K562 (cell line): ENCODE data around the gene ANTKMT. TPM values are rescaled to one million over a fixed set of nuclear protein-coding genes. Genes with fewer than 3 reads are reported as not detected.

Source experiments
- AFF1 ChIP-seq, 2 experiments: fragments of 450-650 bp; IDR thresholded peaks; 2 replicates each; pipeline ENCODE4 v1.6.1; 2018; ENCODE audit warnings: mild to moderate bottlenecking in 2 of 2, low read depth in 1 of 2; ENCODE audit not compliant: partially characterized antibody in 2 of 2
- ETS1 ChIP-seq: conservative IDR thresholded peaks from 2 replicates; pipeline ENCODE4 v1.6.1; 2011; ENCODE audit warnings: low read depth, mild to moderate bottlenecking, low read length; ENCODE audit not compliant: control insufficient read depth
- MED1 ChIP-seq: sonication (generic); formaldehyde crosslinking; IDR thresholded peaks from 2 replicates; pipeline ENCODE4 v1.8.1; 2023; ENCODE audit warnings: missing genetic modification reagents, borderline replicate concordance
- MTA1 ChIP-seq: fragments of 450-650 bp; IDR thresholded peaks from 2 replicates; pipeline ENCODE4 v1.6.1; 2017; ENCODE audit warnings: borderline replicate concordance
- NFXL1 ChIP-seq: fragments of 450-650 bp; formaldehyde crosslinking; IDR thresholded peaks from 2 replicates; pipeline ENCODE4 v1.4.0; 2021; ENCODE audit warnings: mild to moderate bottlenecking
- PREB ChIP-seq: sonication (generic); formaldehyde crosslinking; IDR thresholded peaks from 2 replicates; pipeline ENCODE4 v1.8.1; 2023; ENCODE audit warnings: mild to moderate bottlenecking, missing genetic modification reagents
- PTRF ChIP-seq: fragments of 450-650 bp; IDR thresholded peaks from 2 replicates; pipeline ENCODE4 v1.6.1; 2016; ENCODE audit warnings: mild to moderate bottlenecking, missing genetic modification characterization, missing compliant biosample characterization
- RBBP5 ChIP-seq: fragments of 200-600 bp; sonication (generic); IDR thresholded peaks from 2 replicates; pipeline ENCODE4 v1.6.1; 2012; ENCODE audit warnings: borderline replicate concordance, mild to moderate bottlenecking, low read length, control low read depth, inconsistent platforms; ENCODE audit not compliant: insufficient read depth, poor library complexity, severe bottlenecking
- SMAD4 ChIP-seq: fragments of 250-450 bp; sonication (Bioruptor Pico); conservative IDR thresholded peaks from 2 replicates; pipeline ENCODE4 v1.8.0; 2021; ENCODE audit warnings: inconsistent platforms, mild to moderate bottlenecking, moderate library complexity
- SMARCB1 ChIP-seq: IDR thresholded peaks from 2 replicates; pipeline ENCODE4 v1.6.1; 2011; ENCODE audit warnings: improper control_type of control experiment, low read depth; ENCODE audit not compliant: insufficient read length
- STAT5B ChIP-seq: fragments of 250-450 bp; sonication (Bioruptor Pico); IDR thresholded peaks from 2 replicates; pipeline ENCODE4 v1.8.0; 2021; ENCODE audit warnings: mild to moderate bottlenecking, inconsistent platforms
- TBL1XR1 ChIP-seq, 2 experiments: IDR thresholded peaks; 2 replicates each; pipeline ENCODE4 v1.6.1; 2012; ENCODE audit warnings: improper control_type of control experiment in 2 of 2, low read length in 2 of 2, mild to moderate bottlenecking in 1 of 2
- ZBTB26 ChIP-seq: fragments of 450-650 bp; formaldehyde crosslinking; IDR thresholded peaks from 2 replicates; pipeline ENCODE4 v1.4.0; 2022; ENCODE audit warnings: missing genetic modification characterization
- ZNF217 ChIP-seq: sonication (generic); formaldehyde crosslinking; IDR thresholded peaks from 2 replicates; pipeline ENCODE4 v1.8.0; 2022; ENCODE audit warnings: mild to moderate bottlenecking, missing genetic modification reagents
- polyA plus RNA-seq, 8 experiments: library from polyadenylated mRNA; depleted of rRNA in 4 of 8; stranded (reverse) in 5 of 8; unstranded in 3 of 8; fragments of >200 nt; fragmentation: Nextera tagmentation in 2 of 8; fragmentation: Illumina TruSeq in 1 of 8; extraction: Ambion mirVana in 2 of 8; extraction: Trizol in 1 of 8; gene quantifications; 2 replicates each; pipeline versions ENCODE4 v1.2.1 to v1.2.3, GENCODE V29; 2011 to 2014; ENCODE audit warnings: inconsistent platforms in 1 of 8, missing spikeins in 1 of 8
- total RNA-seq, 7 experiments: library from RNA; depleted of rRNA in 6 of 7; stranded (reverse); fragments of >200 nt in 6 of 7; fragmentation: Illumina TruSeq in 2 of 7; extraction: Trizol in 2 of 7; gene quantifications; 2 replicates each; pipeline versions ENCODE4 v1.2.1 to v1.2.3, GENCODE V29; 2011 to 2021; ENCODE audit warnings: low replicate concordance in 1 of 7
- TF ChIP-seq, protein P1 (sequence below): fragments of 250-450 bp; sonication (Bioruptor Pico); IDR thresholded peaks from 2 replicates; pipeline ENCODE4 v1.5.0; 2022; ENCODE audit warnings: mild to moderate bottlenecking

Gene ANTKMT
- total and polyA plus RNA-seq, 9 of the 15 experiments (the other 6 are each of a cell fraction or from before 2014, with no cell fraction given), result 0.58 to 217 (median 19.1) TPM

GRCh38 chr16:720990-721764 is at the start of gene ANTKMT (continued):
- TF ChIP-seq AFF1 (IDR thresholded peaks at IDR 0.05; ENCODE audit: low read depth in 1 of 2, partially characterized antibody in 2 of 2) (no peak), ZNF217 (CRISPR knock-in tag) (no peak), TBL1XR1 (IDR thresholded peaks at IDR 0.05; ENCODE audit: low read length in 2 of 2) (no peak; a peak in 1 of 4 replicates), MED1 (CRISPR knock-in tag) (no peak), STAT5B (CRISPR knock-in tag) (no peak), ZBTB26 (CRISPR knock-in tag) (no peak), SMARCB1 (no peak), MTA1 (no peak), RBBP5 (peak; percentile 93), PTRF (tag) (no peak), SMAD4 (CRISPR knock-in tag) (no peak; the same call in none of the 2 replicates), PREB (no peak), NFXL1 (CRISPR knock-in tag) (no peak), ETS1 (peak; percentile 82)
- TF ChIP-seq, protein P1, sequence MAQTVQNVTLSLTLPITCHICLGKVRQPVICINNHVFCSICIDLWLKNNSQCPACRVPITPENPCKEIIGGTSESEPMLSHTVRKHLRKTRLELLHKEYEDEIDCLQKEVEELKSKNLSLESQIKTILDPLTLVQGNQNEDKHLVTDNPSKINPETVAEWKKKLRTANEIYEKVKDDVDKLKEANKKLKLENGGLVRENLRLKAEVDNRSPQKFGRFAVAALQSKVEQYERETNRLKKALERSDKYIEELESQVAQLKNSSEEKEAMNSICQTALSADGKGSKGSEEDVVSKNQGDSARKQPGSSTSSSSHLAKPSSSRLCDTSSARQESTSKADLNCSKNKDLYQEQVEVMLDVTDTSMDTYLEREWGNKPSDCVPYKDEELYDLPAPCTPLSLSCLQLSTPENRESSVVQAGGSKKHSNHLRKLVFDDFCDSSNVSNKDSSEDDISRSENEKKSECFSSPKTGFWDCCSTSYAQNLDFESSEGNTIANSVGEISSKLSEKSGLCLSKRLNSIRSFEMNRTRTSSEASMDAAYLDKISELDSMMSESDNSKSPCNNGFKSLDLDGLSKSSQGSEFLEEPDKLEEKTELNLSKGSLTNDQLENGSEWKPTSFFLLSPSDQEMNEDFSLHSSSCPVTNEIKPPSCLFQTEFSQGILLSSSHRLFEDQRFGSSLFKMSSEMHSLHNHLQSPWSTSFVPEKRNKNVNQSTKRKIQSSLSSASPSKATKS (CRISPR knock-in tag), result no peak
